CD14-positive monocyte (primary cell): ENCODE data around the gene APCDD1. TPM values are rescaled to one million over a fixed set of nuclear protein-coding genes. Genes with fewer than 3 reads are reported as not detected.
A peak's percentile ranks its signal among the peaks of the same experiment; 100 is the strongest.

Experiments
- DNase-seq, 3 donors: peaks; one replicate each; pipeline ENCODE4 v3.0.0-alpha.2; 2011 to 2022
- H2AFZ ChIP-seq: 2 replicates; pipeline ENCODE4 v1.6.0; 2012; ENCODE audit warnings: mild to moderate bottlenecking, low read depth, low read length, inconsistent platforms; ENCODE audit not compliant: insufficient read depth, poor library complexity, severe bottlenecking
- H3K27ac ChIP-seq, 2 donors: 1 replicate in 1 of 2; 2 replicates in 1 of 2; pipeline ENCODE4 v1.5.1; 2012 to 2013; ENCODE audit warnings: low read length in 2 of 2, control low read depth in 1 of 2, inconsistent platforms in 1 of 2, low read depth in 1 of 2, mild to moderate bottlenecking in 1 of 2
- H3K27me3 ChIP-seq, 2 donors: one replicate each; pipeline versions ENCODE4 v1.6.0 to v1.6.1; 2011 to 2013; ENCODE audit warnings: low read length in 2 of 2; ENCODE audit not compliant: control insufficient read depth in 2 of 2, insufficient read depth in 2 of 2
- H3K36me3 ChIP-seq, 2 donors: replicated peaks in 1 of 2; 1 replicate in 1 of 2; 2 replicates in 1 of 2; pipeline versions ENCODE4 v1.5.1 to v1.6.1; 2012 to 2013; ENCODE audit warnings: low read length in 2 of 2, control low read depth in 1 of 2, inconsistent platforms in 1 of 2, mild to moderate bottlenecking in 1 of 2; ENCODE audit not compliant: insufficient read depth in 2 of 2, control insufficient read depth in 1 of 2
- H3K4me1 ChIP-seq, 2 donors: 1 replicate in 1 of 2; 2 replicates in 1 of 2; pipeline versions ENCODE4 v1.5.1 to v1.6.1; 2012 to 2013; ENCODE audit warnings: low read length in 2 of 2, control low read depth in 1 of 2, inconsistent platforms in 1 of 2, mild to moderate bottlenecking in 1 of 2, moderate library complexity in 1 of 2; ENCODE audit not compliant: insufficient read depth in 2 of 2, control insufficient read depth in 1 of 2
- H3K4me2 ChIP-seq: replicated peaks from 2 replicates; pipeline ENCODE3; 2012; ENCODE audit warnings: low read length, moderate library complexity, mild to moderate bottlenecking; ENCODE audit not compliant: poor library complexity, severe bottlenecking; ENCODE audit errors: extremely low read depth
- H3K4me3 ChIP-seq, 3 experiments: fragments of 200-600 bp in 1 of 3; sonication (generic) in 1 of 3; replicated peaks in 1 of 3; 1 replicate in 2 of 3; 2 replicates in 1 of 3; pipeline ENCODE4 v1.5.1; 2011 to 2013; ENCODE audit warnings: low read length in 3 of 3, mild to moderate bottlenecking in 3 of 3, control low read depth in 2 of 3, low read depth in 2 of 3, inconsistent platforms in 1 of 3, moderate library complexity in 1 of 3
- H3K79me2 ChIP-seq: 2 replicates; pipeline ENCODE4 v1.6.0; 2012; ENCODE audit warnings: mild to moderate bottlenecking, control low read depth, inconsistent platforms, low read length, moderate library complexity; ENCODE audit not compliant: insufficient read depth
- H3K9ac ChIP-seq: 2 replicates; pipeline ENCODE4 v1.6.0; 2017; ENCODE audit warnings: low read length, mild to moderate bottlenecking; ENCODE audit not compliant: insufficient read depth, poor library complexity, severe bottlenecking
- H3K9me3 ChIP-seq, 2 donors: replicated peaks in 1 of 2; 1 replicate in 1 of 2; 2 replicates in 1 of 2; pipeline versions ENCODE4 v1.5.1 to v1.6.1; 2012 to 2013; ENCODE audit warnings: low read length in 2 of 2, control low read depth in 1 of 2; ENCODE audit not compliant: control insufficient read depth in 1 of 2, insufficient read depth in 1 of 2
- H4K20me1 ChIP-seq: 2 replicates; pipeline ENCODE4 v1.6.0; 2012; ENCODE audit warnings: mild to moderate bottlenecking, low read length, control low read depth, moderate library complexity; ENCODE audit not compliant: insufficient read depth
- H3K27ac Mint-ChIP-seq, 7 donors: one replicate each; pipeline ENCODE4 v1.8.0; 2020; ENCODE audit warnings: mild to moderate bottlenecking in 7 of 7, mixed read lengths in 7 of 7, moderate library complexity in 6 of 7, inconsistent platforms in 2 of 7
- H3K27me3 Mint-ChIP-seq, 3 donors: one replicate each; pipeline ENCODE4 v1.8.0; 2021 to 2022; ENCODE audit warnings: low read depth in 3 of 3, mild to moderate bottlenecking in 3 of 3, mixed read lengths in 3 of 3, moderate library complexity in 3 of 3, inconsistent platforms in 1 of 3
- H3K36me3 Mint-ChIP-seq, 2 donors: one replicate each; pipeline ENCODE4 v1.8.0; 2020; ENCODE audit warnings: mixed read lengths in 2 of 2, inconsistent platforms in 1 of 2, mild to moderate bottlenecking in 1 of 2
- H3K4me1 Mint-ChIP-seq: one replicate; pipeline ENCODE4 v1.8.0; 2020; ENCODE audit warnings: mild to moderate bottlenecking, mixed read lengths
- H3K4me3 Mint-ChIP-seq, 2 donors: one replicate each; pipeline ENCODE4 v1.8.0; 2020; ENCODE audit warnings: mild to moderate bottlenecking in 2 of 2, mixed read lengths in 2 of 2, moderate library complexity in 1 of 2
- H3K9me3 Mint-ChIP-seq, 7 donors: one replicate each; pipeline ENCODE4 v1.8.0; 2020 to 2022; ENCODE audit warnings: mixed read lengths in 7 of 7, mild to moderate bottlenecking in 6 of 7, moderate library complexity in 6 of 7, inconsistent platforms in 2 of 7
- CTCF ChIP-seq: fragments of 200-600 bp; IDR thresholded peaks from one replicate; pipeline ENCODE4 v1.8.0; 2022; ENCODE audit warnings: antibody characterized with exemption, mild to moderate bottlenecking
- WGBS: methylation state at CpG from one replicate; pipeline ENCODE4 v1.1.5; 2013; ENCODE audit warnings: missing lambda C conversion rate; ENCODE audit not compliant: insufficient coverage; 5-methylcytosine and 5-hydroxymethylcytosine counted together
- intact Hi-C, 2 donors: fragments of 100-400 bp; cut with micrococcal nuclease; formaldehyde crosslinking; loops; one replicate each; pipeline versions ENCODE4 v1.15.0 to v1.15.1; 2023
- polyA plus RNA-seq, 3 donors: library from polyadenylated mRNA; depleted of rRNA in 1 of 3; unstranded in 2 of 3; stranded (reverse) in 1 of 3; fragments of 300-500 nt in 2 of 3; fragments of >200 nt in 1 of 3; fragmentation: Illumina TruSeq in 2 of 3; gene quantifications; 1 replicate in 2 of 3; 2 replicates in 1 of 3; pipeline ENCODE4 v1.2.3, GENCODE V29; 2012 to 2021

APCDD1 gene
- polyA plus RNA-seq, 3 donors, result 1.2 to 4.8 (median 1.6) TPM

DNA sequence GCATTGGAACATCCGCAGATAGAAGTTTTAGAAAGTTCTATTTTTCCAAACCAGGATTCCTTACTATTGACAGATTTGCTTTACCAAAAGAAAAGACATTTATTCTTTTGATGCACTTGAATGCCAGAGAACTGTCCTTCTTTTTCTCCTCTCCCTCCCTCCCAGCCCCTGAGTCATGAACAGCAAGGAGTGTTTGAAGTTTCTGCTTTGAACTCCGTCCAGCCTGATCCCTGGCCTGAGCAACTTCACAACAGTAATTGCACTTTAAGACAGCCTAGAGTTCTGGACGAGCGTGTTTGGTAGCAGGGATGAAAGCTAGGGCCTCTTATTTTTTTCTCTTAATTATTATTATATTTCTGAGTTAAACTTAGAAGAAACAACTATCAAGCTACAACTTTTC, 33.6 kb downstream of the APCDD1 start:
- Mint-ChIP-seq H3K4me1 (peaks cover 26% of the 10 kb centered on the region), H3K27me3 (peaks cover 0 to 1% (median 0%) of the 10 kb centered on the region in 3 donors), H3K9me3 (peaks cover 0 to 3% (median 0%) of the 10 kb centered on the region in 7 donors), H3K27ac (no peak overlapping the region), H3K4me3 (no peak overlapping the region), H3K36me3 (peaks cover 10 to 17% of the 10 kb centered on the region in 2 donors)
- Histone ChIP-seq H3K9me3 (no peaks in the 10 kb centered on the region), H3K36me3 (no peaks in the 10 kb centered on the region), H3K9ac (no peak overlapping the region), H2AFZ (no peak overlapping the region), H3K4me3 (no peak overlapping the region), H3K79me2 (no peaks in the 10 kb centered on the region), H3K27me3 (no peaks in the 10 kb centered on the region), H4K20me1 (no peaks in the 10 kb centered on the region), H3K27ac (no peak overlapping the region), H3K4me1 (peaks cover 15 to 16% of the 10 kb centered on the region in 2 donors), H3K4me2 (no peak overlapping the region)
- no CpG with 5 or more reads among the region's 4 CpGs for WGBS
- TF ChIP-seq CTCF, result no peak
- DNase-seq, result no peak
- intact Hi-C loops, result no loop called here

DNA sequence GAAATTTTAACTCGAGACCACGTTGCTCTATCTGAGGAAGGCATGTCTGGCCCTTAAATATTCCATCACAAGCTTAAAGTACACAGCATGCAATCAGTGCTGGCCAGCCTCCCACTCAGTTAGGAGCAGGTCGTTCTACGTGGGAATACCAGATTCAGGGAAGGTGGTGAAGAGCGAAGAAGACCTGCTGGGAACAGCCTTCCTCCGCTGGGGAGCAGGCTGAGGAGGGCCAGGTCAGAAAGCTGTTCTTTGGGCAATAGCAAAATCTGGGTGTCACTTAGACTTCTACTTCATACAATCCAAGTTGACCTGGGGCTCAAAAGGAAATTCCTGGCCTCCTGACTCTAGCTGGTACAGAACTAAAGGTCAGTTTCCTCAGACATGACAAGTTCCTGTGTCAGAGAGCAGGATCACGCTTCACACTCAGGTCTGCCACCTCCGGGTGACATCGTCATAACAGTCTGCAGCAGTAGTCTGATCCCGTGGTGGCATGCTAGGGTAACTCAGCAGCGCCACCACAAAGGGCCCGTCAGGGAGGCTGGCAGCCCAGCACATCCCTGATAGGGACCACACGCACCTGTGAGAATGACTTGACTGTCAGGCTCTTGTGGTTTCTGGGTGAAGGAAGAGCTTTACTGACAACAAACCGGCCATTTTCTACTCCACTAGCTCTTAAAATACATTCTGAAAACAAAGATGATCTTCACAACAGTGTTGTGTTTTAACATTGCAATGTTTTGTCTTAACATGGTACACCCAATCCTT, 36.1 kb downstream of the APCDD1 start:
- Mint-ChIP-seq H3K27ac (peak overlapping the region in 2 of 7 donors; percentile 28 to 31), H3K9me3 (peaks cover 0 to 3% (median 0%) of the 10 kb centered on the region in 7 donors), H3K4me3 (no peak overlapping the region), H3K36me3 (peaks cover 10 to 14% of the 10 kb centered on the region in 2 donors), H3K27me3 (no peaks in the 10 kb centered on the region), H3K4me1 (peaks cover 18% of the 10 kb centered on the region)
- H3K27me3 ChIP-seq, result no peaks in the 10 kb centered on the region
- H3K4me3 ChIP-seq, result no peak overlapping the region
- H4K20me1 ChIP-seq, result no peaks in the 10 kb centered on the region
- no peak overlapping the region for H3K9ac ChIP-seq
- H3K36me3 ChIP-seq, result no peaks in the 10 kb centered on the region
- no peaks in the 10 kb centered on the region for H3K79me2 ChIP-seq
- peaks cover 4% of the 10 kb centered on the region in 2 donors for H3K4me1 ChIP-seq
- H3K27ac ChIP-seq, result no peak overlapping the region
- H3K4me2 ChIP-seq, result no peak overlapping the region
- intact Hi-C loops, result no loop called here
- H3K9me3 ChIP-seq, result no peaks in the 10 kb centered on the region
- 74% methylated on average over 10 of the region's 14 CpGs for WGBS
- H2AFZ ChIP-seq, result no peak overlapping the region
- TF ChIP-seq CTCF, result peak; percentile 54
- DNase-seq, result peak; percentile 58 to 82 (median 63)
